MCF 10A (cell line): ENCODE data around the gene NKAIN4. TPM values are rescaled to one million over a fixed set of nuclear protein-coding genes. Genes with fewer than 3 reads are reported as not detected.

ENCODE experiments used
- BruUV-seq: library from RNA; stranded (reverse); fragments of 400-500 nt; replicated peaks from 2 replicates; lab custom pipeline; 2021; lab: Mats Ljungman, UMichigan
- CTCF ChIA-PET: fragments of 300-600 bp; sonication (Branson Sonifier 250); formaldehyde crosslinking; extraction: SDS; loops from one replicate; lab custom pipeline; 2021; ENCODE audit warnings: antibody characterized with exemption, inconsistent platforms; lab: Yijun Ruan, JAX
- POLR2A ChIA-PET: fragments of 300-600, 350-650 bp; sonication (Branson Sonifier 250); formaldehyde crosslinking; extraction: SDS; loops from one replicate; lab custom pipeline; 2020; ENCODE audit warnings: antibody characterized with exemption, inconsistent platforms; lab: Yijun Ruan, JAX
- DNase-seq: peaks from one replicate; pipeline ENCODE4 v3.0.0-alpha.2; 2018; ENCODE audit not compliant: unreplicated experiment
- H3K27ac Mint-ChIP-seq: one replicate; pipeline ENCODE4 v1.8.0; 2022; ENCODE audit warnings: mild to moderate bottlenecking, low read depth, mixed read lengths; ENCODE audit not compliant: unreplicated experiment
- H3K27me3 Mint-ChIP-seq: one replicate; pipeline ENCODE4 v1.8.0; 2022; ENCODE audit warnings: mixed read lengths; ENCODE audit not compliant: insufficient read depth, unreplicated experiment
- H3K36me3 Mint-ChIP-seq: one replicate; pipeline ENCODE4 v1.8.0; 2022; ENCODE audit warnings: mild to moderate bottlenecking, moderate library complexity, mixed read lengths; ENCODE audit not compliant: insufficient read depth, unreplicated experiment
- H3K4me1 Mint-ChIP-seq: one replicate; pipeline ENCODE4 v1.8.0; 2022; ENCODE audit warnings: mixed read lengths; ENCODE audit not compliant: insufficient read depth, unreplicated experiment
- H3K4me3 Mint-ChIP-seq: one replicate; pipeline ENCODE4 v1.8.0; 2022; ENCODE audit warnings: mild to moderate bottlenecking, moderate library complexity, mixed read lengths; ENCODE audit not compliant: unreplicated experiment
- H3K9me3 Mint-ChIP-seq: one replicate; pipeline ENCODE4 v1.8.0; 2022; ENCODE audit warnings: mixed read lengths; ENCODE audit not compliant: unreplicated experiment
- CTCF ChIP-seq: fragments of 200-600 bp; IDR thresholded peaks from one replicate; pipeline ENCODE4 v1.8.0; 2022; ENCODE audit warnings: antibody characterized with exemption, mild to moderate bottlenecking; ENCODE audit not compliant: unreplicated experiment
- intact Hi-C: fragments of 100-400 bp; cut with micrococcal nuclease; formaldehyde crosslinking; loops from 2 replicates; pipeline ENCODE4 v1.14.1; 2022
- total RNA-seq: library from RNA; stranded (reverse); gene quantifications from 2 replicates; pipeline ENCODE4 v1.2.3, GENCODE V29; 2022

Gene NKAIN4
- total RNA-seq, 1 experiment from 2014 or later = not detected

GRCh38 chr20:63295422-63295821 lies 41.2 kb upstream of the NKAIN4 start:
- Mint-ChIP-seq H3K9me3 (no peaks in the 10 kb centered on the region), H3K27me3 (peaks cover 31% of the 10 kb centered on the region), H3K4me1 (no peaks in the 10 kb centered on the region), H3K27ac (no peak overlapping the region), H3K36me3 (peaks cover 2% of the 10 kb centered on the region), H3K4me3 (no peak overlapping the region)
- TF ChIP-seq CTCF = no peak
- ChIA-PET CTCF (interaction anchor here (0.5 to 2.8 kb wide), 8 partner anchors 11 to 325 kb away, joined by 3 to 11 read pairs (median 4); no protein-coding TSS in a partner anchor), POLR2A (interaction anchor here (0.7 kb wide), 1 partner anchor 343 kb away, joined by 3 read pairs; the partner anchor contains the start of gene SLC17A9)
- intact Hi-C loops = no loop called here
- BruUV-seq = no TSS peak
- no peak for DNase-seq

GRCh38 chr20:63295018-63295417 lies 40.8 kb upstream of the NKAIN4 start:
- no peaks in the 10 kb centered on the region for H3K4me1 Mint-ChIP-seq
- H3K27ac Mint-ChIP-seq = no peak overlapping the region
- DNase-seq = no peak
- no peaks in the 10 kb centered on the region for H3K9me3 Mint-ChIP-seq
- no peak overlapping the region for H3K4me3 Mint-ChIP-seq
- BruUV-seq = no TSS peak
- ChIA-PET POLR2A (interaction anchor here (0.5 to 1.1 kb wide), 3 partner anchors 22 to 343 kb away, joined by 3 to 5 read pairs (median 3); partner anchors contain the start of genes ARFGAP1 and SLC17A9), CTCF (interaction anchor here (0.5 to 2.0 kb wide), 5 partner anchors 10 to 325 kb away, joined by 3 to 9 read pairs (median 3); no protein-coding TSS in a partner anchor)
- no peak for TF ChIP-seq CTCF
- intact Hi-C loops = no loop called here
- H3K36me3 Mint-ChIP-seq = peaks cover 5% of the 10 kb centered on the region
- H3K27me3 Mint-ChIP-seq = peaks cover 29% of the 10 kb centered on the region

GRCh38 chr20:63294536-63294900 lies 40.3 kb upstream of the NKAIN4 start:
- Mint-ChIP-seq H3K4me1 (no peaks in the 10 kb centered on the region), H3K36me3 (peaks cover 10% of the 10 kb centered on the region), H3K27ac (no peak overlapping the region), H3K9me3 (no peaks in the 10 kb centered on the region), H3K4me3 (no peak overlapping the region), H3K27me3 (peaks cover 29% of the 10 kb centered on the region)
- BruUV-seq = no TSS peak
- CTCF ChIA-PET = interaction anchor here (0.9 to 2.0 kb wide), 5 partner anchors 10 to 238 kb away, joined by 3 to 9 read pairs (median 3); no protein-coding TSS in a partner anchor
- POLR2A ChIA-PET = interaction anchor here (0.5 to 1.1 kb wide), 3 partner anchors 22 to 342 kb away, joined by 3 to 5 read pairs (median 3); partner anchors contain the start of genes ARFGAP1 and SLC17A9
- TF ChIP-seq CTCF = no peak
- intact Hi-C loops = no loop called here
- DNase-seq = no peak

GRCh38 chr20:63293871-63294535 lies 39.7 kb upstream of the NKAIN4 start:
- H3K4me3 Mint-ChIP-seq = no peak overlapping the region
- peaks cover 16% of the 10 kb centered on the region for H3K36me3 Mint-ChIP-seq
- CTCF ChIA-PET = interaction anchor here (0.9 to 2.0 kb wide), 4 partner anchors 9 to 87 kb away, joined by 3 to 9 read pairs (median 3); no protein-coding TSS in a partner anchor
- no peak for TF ChIP-seq CTCF
- no peaks in the 10 kb centered on the region for H3K9me3 Mint-ChIP-seq
- BruUV-seq = no TSS peak
- DNase-seq = no peak
- H3K27ac Mint-ChIP-seq = no peak overlapping the region
- POLR2A ChIA-PET = interaction anchor here (0.5 to 1.1 kb wide), 2 partner anchors 21 to 85 kb away, joined by 3 to 5 read pairs; partner anchors contain the start of gene ARFGAP1
- intact Hi-C loops = no loop called here
- peaks cover 24% of the 10 kb centered on the region for H3K27me3 Mint-ChIP-seq
- H3K4me1 Mint-ChIP-seq = no peaks in the 10 kb centered on the region
